NCI-H1105 (cell line): Measurements from ENCODE around the gene GPR37.

Source experiments
- DNase-seq: peaks from one replicate; lab custom pipeline; 2025; lab: John Stamatoyannopoulos, UW

The GPR37 gene

GRCh38 chr7:124724507-124725192, 40.9 kb downstream of the GPR37 start:
- DNase-seq: no peak

DNA sequence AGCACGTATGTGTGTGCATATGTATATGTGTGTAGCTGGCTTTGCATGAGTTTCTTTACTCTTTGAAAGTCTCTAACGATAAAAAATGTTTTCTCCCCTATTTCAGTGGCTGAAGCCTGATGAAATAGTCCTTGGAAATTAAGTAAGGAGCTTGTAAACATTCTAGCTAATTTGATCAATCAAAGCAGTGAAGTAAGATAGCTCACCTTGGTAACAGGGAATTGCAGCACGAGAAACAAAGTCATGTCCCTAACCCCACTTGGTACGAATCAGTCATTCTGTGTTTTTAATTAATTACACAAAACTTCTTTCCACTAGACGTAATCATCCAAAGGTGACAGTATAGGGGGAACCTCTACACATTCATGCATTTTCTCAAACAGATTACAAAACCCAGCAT, 41.5 kb downstream of the GPR37 start:
- no peak for DNase-seq

GRCh38 chr7:124723012-124723411, 42.6 kb downstream of the GPR37 start:
- DNase-seq: no peak

- no peak for DNase-seq
These were observed 43.3 kb downstream of the GPR37 start for GRCh38 chr7:124722292-124722691.

DNA sequence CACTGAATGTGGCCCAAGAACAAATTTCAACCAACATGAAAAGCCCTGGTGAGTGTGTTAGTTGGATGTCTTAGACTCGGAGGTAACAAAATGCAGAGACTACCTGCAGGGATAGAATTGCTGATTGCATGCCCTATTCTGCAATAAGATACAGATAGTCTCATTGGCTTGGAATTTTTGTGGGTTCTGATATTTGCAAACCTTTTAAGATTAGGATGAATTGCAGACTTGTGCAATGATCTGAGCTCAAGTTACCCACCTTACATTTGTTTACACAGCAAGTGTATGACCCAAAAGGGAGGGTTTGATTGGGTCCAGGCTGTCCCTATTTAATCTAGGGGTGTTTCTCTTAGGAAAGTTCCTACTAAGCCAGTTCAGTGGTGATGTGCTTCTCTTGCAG, 45.4 kb downstream of the GPR37 start:
- no peak for DNase-seq

- DNase-seq: no peak
These were observed 47.4 kb downstream of the GPR37 start for GRCh38 chr7:124718032-124718766.

- no peak for DNase-seq
These were observed 48.7 kb downstream of the GPR37 start for GRCh38 chr7:124716894-124717293.

DNA sequence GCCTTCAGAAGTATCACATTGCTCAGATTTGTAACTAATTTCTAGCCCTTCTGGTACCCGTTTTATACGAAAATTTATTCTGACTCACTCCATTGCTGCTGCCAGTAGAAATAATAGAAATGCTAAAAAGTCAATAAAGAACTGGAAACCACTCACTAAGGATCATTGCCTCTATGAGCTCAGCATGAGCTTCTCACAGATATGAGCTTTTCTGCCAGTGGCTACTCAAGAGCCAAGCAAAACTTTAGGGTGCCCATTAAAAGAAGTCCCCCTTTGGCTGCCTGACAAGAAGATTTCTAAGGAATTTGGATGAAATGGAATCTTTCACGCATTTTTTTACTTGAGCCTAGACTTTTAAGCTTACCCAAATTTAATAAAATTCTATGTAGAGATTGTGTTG, 52.5 kb downstream of the GPR37 start:
- no peak for DNase-seq

- no peak for DNase-seq
These were observed 53.6 kb downstream of the GPR37 start for GRCh38 chr7:124712017-124712416.

- no peak for DNase-seq
These were observed 63.2 kb downstream of the GPR37 start for GRCh38 chr7:124702385-124702784.

- DNase-seq: no peak
These were observed 63.6 kb downstream of the GPR37 start for GRCh38 chr7:124701955-124702354.

GRCh38 chr7:124700655-124701054, 64.9 kb downstream of the GPR37 start:
- DNase-seq: no peak

DNA sequence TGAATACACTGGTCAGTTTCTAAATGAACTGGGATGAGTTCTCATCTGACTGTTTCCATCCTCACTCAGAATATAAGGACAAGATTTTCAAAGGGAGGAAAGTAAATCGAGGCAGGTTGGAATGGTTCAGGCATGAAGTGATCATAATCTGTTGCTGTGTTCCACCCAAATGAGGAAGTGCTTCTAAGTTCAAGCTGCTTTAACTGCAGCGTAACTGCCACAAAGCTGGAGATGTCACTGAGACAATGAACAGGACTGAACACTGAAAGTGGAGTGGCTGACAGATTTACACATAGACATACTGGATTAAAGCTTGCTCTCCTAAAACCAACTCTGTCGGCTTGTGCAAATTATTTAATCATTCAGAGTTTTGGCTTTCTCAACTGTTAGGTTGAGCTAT, 66.6 kb downstream of the GPR37 start:
- DNase-seq: no peak

DNA sequence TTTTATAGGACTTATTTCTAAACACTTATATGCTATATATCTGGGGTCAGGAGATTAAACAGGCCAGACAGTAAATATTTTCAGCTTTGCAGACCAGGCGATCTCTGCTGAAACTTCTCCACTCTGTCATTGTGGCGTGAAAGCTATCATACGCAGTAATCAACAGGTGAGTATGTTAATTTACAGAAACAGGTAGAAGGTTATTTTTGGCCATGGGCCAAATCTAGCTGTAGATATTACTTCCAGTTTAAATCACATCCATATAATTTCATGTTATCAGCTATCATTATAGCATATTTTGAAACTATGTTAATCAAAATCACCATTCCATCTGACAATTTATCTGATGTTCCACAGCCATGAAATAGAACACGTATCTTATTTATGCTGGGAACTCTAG, 67.8 kb downstream of the GPR37 start:
- no peak for DNase-seq
